SK-N-MC (cell line): Measurements from ENCODE around the gene IL4.

Experiments
- EZH2 ChIP-seq: fragments of 200-600 bp; sonication (generic); IDR thresholded peaks from one replicate; pipeline ENCODE4 v1.6.1; 2017; ENCODE audit warnings: antibody characterized with exemption
- POLR2AphosphoS5 ChIP-seq: IDR thresholded peaks from 2 replicates; pipeline ENCODE4 v1.6.1; 2012; ENCODE audit warnings: mild to moderate bottlenecking, low read depth, low read length, borderline replicate concordance

DNA sequence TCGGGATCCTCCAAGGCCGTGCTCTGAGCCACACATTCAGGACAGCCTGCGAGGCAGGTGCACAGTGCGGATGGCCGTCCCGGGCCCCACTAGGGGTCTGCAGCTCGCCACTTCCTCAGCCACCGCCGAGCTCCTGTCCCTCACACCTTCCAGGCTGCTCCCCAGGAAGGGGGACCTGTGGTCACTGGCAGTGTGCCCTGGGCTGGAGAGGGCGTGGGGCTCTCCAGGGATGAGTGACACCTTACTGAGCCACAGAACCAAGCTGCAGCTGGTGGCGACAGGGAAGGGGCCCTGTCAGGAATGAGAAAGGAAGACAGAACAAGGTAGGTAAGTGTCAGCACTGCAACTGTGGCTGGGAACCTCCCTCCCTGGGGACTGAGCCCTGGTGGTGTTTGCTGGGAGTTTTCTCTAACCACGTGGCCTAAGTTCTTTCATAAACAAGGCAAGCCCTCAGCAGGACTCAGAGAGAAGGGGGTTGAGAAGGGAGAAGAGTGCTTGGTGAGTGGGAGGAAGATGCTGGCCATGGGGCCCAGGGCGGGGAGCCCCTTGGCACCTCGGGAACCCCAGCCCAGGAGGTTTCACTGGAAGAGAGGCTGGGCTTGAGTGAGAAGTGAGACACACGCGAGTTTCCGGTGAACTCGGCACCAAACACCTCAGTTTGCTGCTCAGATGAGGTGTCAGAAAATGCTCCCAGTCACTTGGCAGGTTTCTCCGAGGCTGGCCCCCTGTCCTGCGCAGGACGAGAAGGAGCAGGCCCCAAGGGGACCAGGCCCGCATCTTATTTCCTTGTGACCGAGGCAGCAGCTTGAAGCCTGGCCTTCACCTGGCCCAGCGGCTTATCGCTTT is 10.6 kb upstream of the IL4 start:
- TF ChIP-seq POLR2AphosphoS5 = no peak
- TF ChIP-seq EZH2 = no peak
